Measurements from ENCODE around the gene RPTOR.
A peak's percentile ranks its signal among the peaks of the same experiment; 100 is the strongest.
"Not testable (repeated sequence)": the region's sequence is repeated elsewhere in the genome, so short reads cannot be mapped to it uniquely, and the experiment has no call there.

RPTOR gene

DNA sequence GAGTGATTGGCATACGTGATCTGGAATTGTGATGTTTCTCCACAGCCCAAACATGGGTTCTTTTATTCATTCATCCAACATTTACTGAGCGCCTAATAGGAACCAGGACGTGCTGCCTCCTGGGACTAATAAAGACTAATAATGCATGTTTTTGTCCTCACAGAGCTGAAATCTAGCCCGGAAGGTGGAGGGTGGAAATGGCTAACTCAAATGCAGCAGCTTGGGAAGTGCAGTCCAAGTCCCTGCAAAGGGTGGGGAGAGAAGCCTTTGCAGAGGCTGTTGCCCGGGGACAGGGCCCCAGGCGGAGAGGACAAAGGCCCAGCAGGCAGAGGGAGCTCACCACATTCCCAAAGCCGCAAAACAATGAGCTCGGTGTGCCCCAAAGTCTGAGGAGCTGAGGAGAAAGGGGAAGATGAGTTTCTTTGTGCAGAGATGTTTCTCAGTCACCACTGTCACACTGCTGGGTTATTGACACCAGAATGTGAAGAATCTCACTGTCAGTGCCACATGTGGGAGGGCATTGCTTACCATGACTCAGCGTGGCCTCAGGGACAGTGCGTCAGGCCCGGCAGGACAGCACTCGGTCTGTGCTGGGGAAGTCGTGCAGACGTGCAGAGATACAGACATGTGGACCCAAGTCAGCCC is 328.8 kb downstream of the RPTOR start:
- DNase-seq: peak; percentile 13 to 35

DNA sequence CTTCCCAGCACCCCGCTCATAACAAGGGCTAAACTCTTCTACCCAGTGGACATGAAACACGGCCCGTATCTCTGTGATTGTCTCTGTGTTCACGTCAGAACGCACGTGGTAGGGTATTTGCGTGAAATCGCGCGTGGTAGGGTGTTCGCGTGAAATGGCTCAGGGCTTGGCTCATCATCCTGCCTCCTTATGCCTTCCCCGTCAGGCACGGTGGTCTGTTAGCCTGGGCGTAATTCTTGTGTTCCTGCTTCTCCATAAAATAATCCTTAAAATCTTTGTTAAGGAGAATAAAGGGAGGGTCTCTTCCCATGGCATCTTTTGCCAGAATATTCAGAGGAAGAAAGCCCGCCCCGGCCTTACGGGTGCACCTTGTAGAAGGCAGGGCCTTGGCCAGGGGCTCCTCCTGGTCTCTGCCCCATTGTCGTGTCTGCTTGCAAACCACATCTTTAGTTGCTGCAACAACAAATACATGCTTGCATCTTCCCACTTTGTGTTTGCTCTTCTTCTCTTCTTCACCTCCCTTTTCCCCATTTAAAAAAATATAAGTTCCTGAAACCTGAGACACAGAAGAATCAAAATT is 330.3 kb downstream of the RPTOR start:
- no peak for DNase-seq

DNA sequence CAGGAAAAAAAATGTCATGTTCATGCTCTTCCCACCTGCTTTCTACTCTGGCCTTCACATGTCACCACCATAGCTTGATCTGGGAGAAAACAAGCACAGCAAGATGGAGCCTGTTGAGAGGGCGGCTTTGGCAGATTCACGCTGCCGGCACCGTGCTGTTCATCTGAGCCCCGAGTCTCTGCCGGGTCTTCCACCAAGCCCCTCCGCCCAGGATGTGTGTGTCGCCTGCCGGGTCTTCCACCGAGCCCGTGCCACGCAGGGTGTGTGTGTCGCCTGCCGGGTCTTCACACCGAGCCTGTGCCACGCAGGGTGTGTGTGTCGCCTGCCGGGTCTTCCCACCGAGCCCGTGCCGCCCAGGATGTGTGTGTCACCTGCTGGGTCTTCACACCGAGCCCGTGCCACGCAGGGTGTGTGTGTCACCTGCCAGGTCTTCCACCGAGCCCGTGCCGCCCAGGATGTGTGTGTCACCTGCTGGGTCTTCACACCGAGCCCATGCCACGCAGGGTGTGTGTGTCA is 330.9 kb downstream of the RPTOR start:
- not testable (repeated sequence) for DNase-seq

DNA sequence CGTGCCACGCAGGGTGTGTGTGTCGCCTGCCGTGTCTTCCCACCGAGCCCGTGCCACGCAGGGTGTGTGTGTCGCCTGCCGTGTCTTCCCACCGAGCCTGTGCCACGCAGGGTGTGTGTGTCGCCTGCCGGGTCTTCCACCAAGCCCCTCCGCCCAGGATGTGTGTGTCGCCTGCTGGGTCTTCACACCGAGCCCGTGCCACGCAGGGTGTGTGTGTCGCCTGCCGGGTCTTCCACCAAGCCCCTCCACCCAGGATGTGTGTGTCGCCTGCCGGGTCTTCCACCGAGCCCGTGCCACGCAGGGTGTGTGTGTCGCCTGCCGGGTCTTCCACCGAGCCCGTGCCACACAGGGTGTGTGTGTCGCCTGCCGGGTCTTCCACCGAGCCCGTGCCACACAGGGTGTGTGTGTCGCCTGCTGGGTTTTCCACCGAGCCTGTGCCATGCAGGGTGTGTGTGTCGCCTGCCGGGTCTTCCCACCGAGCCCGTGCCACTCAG is 331.9 kb downstream of the RPTOR start:
- DNase-seq: not testable (repeated sequence)

DNA sequence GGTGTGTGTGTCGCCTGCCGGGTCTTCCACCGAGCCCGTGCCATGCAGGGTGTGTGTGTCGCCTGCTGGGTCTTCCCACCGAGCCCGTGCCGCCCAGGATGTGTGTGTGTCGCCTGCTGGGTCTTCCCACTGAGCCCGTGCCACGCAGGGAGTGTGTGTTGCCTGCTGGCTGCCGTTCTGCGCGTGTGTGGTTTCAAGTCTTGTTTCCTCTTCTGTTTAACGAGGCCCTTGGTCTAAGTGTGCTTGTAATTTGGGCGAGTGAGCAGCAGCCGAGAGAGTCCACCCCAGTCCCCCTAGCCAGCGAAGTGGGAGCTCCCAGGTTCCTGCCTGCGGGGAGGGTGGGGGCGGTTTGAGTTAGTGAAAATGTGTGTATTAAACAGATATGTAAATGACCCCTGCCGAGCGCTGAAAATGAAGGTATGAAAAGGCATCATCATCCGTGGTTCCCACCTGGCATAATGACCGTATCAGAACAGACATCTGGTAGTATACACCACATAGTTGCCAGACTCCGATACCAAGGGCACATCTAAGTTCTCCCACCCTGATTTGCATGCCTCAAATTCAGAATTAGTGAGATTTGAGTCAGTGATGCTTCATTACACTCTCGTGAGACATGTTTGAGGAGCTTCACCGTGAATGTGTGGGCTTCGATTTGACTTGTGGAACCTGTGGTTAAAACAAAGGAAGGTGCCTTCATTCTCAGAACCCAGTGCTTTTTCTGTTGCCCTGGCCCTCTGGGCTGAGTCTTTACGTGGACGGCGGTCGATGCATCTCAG is 332.5 kb downstream of the RPTOR start:
- DNase-seq: no peak

DNA sequence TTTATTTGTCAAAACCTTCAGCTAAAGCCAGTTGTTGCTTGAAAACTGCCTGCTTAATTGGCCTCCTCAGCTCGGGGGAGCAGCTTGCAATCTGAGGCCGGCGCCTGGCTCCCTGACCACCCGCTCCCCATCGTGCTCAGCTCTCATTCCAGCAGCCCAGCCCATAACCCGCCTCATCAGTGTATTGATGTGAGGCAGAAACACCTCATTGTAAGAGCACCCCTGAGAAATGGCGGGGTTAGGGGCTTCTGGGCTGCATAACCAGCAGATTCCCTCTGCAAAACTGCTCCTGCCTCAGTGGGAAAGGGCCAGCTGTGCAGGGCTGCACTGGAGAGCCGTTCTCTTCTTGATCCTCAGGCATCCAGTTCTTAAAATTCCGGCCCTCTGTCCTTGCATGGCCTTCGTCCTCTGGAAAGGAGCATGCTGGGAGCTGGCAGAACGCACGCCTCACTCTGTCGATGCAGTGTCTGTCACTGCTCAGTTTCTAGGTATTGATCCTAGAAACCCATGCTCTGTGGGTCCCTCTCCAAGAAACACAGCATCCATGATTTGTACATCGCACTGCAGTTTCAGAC is 333.2 kb downstream of the RPTOR start:
- no peak for DNase-seq

DNA sequence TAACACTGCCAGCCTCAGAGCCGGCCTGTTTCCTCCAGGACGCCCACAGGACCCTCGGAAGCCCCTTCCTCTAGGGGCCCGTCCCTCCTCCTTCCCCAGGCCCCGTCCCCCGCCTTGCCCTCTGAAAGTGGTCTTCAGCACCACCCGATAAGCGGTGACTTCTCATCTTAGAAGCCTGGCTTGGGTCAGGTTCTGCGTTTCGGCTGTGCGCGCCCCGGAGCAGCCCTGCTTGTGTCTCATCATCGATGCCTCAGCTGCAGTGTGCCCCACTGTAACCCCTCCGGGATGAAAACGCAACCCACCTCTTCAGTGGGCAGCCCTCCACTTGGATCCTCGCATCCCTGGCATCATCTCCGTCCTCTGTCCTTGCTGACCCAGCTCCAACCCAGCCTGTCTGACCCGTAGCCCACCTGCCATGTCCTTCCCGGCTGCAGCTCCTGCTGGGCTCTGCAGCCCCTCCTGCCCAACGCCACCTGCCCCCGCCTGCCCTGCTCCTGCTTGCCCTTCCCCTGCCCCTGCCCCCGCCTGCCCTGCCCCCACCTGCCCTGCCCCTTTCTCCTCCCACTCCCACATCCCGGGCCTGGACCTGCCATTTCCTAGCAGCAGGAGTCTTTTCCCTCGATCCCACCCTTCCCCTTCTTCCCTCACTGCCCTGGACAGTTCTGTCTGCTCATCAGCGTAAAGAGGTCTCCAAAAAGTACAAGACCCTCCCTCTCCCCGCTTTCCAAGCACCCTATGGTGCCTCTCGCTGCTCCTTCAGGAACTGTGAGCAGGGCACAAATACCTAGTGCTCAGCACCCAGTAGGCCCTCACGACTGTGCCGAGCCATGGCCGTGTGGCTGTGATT is 334.5 kb downstream of the RPTOR start:
- DNase-seq: no peak

DNA sequence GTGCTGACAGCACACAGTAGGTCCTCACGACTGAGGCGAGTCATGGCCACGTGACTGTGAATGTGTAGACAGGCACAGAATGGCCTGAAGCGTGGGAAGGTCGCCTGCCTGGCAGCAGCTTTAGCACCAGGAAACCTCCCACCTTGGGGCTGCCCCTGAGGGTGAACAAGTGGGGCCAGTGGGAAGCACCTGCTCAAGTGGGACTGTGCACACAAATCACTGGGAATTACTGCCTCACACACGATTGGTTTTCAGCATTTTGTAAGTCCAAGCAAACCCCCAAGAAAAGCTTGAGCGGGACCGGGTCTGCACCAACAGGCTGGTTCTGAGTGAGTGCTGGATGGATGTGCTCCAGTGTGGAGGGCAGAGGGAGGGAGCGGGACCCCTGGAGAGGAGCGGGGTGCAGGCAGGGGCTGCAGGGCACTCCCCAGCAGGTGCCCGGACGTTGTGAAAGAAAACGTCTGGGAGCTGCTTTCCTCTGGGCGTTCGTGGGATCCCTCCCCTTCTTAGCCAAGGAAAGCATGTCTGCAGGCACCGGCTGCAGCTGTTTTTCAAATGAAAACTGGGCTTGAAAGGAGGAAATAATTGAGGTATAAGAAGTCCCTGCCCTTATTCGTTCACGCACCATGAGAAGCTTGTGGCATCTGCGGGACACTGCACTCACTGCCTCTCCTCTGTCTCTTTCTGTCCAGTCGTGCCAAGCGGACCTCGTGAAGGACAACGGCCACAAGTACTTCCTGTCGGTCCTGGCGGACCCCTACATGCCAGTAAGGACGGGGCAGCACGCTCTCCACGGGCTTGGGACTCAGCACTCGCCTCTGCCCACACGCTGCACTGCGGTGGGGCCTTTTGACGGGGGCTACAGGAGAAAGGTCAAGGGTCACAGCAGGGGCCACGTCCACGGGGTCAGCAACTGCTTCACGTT is 335.3 kb downstream of the RPTOR start:
- no peak for DNase-seq

DNA sequence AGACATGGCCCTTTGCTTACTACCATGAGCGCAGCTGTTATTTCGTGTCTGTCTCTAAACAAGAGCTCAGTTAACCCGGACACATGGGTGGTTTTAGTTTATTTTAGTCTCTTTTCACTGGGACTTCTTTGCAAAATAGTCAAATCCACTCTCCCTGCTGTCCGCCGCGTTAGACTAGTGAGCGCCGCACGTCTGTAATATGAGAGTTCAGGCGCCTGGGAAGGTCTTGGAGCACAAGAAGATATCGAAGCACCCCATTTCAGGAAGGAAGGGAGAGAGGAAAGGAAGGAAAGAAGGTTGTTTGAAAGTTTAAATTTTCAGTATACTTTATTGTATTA is 336.0 kb downstream of the RPTOR start:
- DNase-seq: no peak

DNA sequence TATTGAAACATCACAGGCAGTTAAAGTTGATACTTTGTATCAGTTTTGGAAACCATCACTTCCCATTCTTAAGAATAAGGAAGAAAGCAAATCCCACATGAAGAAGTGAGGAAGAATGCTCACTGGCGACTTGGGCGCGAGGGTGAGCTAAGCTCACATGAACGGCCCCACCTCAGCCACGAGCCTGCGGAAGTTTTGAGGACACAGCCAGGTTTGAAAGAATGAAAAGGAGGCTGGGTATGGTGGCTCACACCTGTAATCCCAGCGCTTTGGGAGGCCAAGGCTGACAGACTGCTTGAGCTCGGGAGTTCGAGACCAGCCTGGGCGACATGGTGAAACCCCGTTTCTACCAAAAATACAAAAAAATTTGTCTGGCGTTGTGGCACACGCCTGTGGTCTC is 336.7 kb downstream of the RPTOR start:
- DNase-seq: no peak

DNA sequence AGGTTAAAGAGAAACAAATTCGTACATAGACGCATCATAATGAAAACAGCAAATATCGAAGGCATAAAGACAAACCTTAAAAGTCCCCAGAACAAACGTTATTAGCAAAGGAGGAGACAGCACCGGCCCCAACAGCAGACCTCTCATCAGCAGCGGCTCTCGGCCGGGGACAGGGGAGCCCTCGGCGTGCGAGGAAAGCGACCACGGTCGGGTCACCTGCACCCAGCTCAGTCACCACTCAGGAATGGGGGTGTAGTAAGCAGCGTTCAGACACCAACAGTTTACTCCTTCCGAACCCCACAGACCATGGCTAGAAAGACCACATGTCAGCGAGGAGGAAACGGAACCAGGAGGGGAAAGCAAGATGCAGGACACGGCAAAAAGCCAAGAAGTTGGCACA is 337.7 kb downstream of the RPTOR start:
- no peak for DNase-seq

DNA sequence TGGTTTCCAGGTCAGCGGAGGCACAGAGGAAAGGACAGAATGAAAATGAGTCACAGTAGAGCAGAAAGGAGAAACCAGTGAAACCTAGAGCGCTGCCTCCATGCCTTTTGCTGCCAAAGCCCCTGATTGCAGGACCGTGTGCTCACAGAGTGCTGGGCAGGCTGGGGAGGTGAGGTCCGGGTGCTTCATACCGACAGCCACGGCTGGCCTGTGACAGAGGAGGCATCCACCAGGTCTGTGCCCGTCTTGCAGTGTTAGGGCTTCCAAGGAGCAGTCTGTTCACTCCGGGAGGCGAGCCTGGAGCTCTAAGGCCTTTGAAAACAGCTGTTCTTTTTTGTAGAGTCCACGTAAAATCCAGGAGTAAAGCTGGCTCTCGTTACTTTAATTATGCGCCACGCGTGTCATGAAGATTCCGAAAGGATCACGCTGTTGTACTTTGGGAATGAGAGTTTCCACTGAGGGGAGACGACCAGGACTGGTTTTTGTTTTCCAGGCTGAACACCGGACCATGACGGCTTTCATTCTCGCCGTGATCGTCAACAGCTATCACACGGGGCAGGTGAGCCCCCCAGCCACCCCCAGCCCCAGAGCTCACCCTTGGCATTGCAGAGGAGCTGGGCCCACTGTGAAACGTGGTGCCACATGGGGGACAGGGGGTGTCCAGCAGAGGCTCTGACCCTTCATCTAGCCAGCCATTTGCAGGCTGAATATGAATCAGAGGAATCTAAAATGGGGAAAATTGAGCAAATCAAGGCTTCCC is 338.5 kb downstream of the RPTOR start:
- no peak for DNase-seq

DNA sequence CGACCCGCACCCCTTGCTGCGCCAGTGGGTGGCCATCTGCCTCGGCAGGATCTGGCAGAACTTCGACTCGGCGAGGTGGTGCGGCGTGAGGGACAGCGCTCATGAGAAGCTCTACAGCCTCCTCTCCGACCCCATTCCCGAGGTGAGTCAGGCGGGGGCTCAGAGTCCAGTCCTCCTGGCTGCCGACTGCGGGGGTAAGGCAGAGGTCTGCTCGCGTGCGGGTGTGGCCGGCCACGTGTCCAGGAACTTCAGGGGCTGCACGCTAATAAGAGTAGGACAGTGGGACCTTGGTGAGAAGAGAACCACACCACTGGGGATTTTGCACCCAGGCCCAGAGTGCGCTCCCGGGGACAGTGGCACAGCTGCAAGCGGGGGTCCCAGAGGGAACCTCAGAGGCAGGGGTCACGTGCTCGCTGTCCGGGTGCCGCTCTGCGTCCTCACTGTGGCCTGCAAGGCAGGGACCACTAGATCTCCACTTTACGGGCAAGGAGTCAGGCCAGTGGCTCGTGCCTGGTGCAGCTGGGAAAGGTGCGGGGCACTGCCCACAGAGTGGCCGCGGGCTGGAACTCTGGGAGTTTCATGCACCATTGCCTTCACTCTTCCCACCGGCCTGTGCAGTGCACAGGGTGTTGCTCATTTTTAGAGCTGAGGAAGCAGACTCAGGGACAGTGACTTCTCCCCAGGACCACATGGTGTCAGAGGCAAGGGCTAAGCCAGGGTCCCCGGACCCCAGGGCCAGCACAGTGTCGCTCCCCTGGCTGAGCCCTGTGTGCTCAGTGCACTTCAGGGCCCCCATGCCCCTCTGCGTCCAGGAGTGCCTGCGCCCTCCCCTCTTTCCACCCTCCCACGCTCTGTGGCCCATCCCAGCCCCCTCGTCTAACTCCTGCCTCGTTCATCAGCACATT is 339.4 kb downstream of the RPTOR start:
- DNase-seq: no peak

DNA sequence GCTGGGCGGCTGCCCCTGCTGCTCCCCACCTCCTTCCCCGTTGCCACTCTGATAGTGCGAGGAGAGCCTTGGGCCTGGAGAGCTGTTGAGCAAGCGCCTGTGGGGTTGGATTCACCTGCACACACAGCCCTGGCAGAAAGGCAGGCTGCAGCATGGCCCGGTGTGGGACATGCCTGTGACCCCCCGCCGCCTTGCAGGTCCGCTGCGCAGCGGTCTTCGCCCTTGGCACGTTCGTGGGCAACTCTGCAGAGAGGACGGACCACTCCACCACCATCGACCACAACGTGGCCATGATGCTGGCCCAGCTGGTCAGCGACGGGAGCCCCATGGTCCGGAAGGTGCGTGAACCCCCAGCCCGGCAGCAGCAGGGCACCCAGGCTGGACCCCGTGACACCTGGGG is 340.2 kb downstream of the RPTOR start:
- DNase-seq: no peak

DNA sequence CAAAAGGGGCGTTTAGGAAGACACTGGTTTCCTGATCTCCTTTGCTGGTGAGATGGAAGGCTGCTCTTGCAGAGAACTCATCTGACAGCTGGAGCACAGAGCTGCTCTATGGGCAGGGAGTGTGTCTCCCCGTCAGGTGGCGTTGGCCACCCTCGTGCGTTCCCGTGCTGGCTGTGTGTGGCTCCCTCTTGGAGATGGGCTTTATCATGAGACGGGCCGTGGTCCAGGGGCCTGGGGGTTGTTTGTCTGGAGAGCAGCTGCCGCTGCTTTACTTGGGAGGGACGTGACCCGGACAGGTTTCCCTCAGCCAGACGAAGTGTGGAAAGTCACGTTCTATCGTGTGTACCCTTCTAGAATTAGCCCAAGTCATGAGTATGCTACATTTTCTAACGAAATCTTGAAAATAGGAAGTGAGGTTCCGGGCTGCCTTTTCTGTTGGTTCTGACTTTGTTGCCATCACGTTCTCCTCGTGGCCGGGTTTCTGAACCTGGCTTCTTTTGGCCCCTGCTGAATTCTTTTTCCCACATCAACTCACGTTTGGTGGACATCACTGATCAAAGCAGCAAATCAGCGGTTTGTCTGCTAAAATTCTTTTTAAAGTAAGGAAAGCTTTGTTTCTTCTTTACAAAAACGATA is 341.4 kb downstream of the RPTOR start:
- DNase-seq: no peak

DNA sequence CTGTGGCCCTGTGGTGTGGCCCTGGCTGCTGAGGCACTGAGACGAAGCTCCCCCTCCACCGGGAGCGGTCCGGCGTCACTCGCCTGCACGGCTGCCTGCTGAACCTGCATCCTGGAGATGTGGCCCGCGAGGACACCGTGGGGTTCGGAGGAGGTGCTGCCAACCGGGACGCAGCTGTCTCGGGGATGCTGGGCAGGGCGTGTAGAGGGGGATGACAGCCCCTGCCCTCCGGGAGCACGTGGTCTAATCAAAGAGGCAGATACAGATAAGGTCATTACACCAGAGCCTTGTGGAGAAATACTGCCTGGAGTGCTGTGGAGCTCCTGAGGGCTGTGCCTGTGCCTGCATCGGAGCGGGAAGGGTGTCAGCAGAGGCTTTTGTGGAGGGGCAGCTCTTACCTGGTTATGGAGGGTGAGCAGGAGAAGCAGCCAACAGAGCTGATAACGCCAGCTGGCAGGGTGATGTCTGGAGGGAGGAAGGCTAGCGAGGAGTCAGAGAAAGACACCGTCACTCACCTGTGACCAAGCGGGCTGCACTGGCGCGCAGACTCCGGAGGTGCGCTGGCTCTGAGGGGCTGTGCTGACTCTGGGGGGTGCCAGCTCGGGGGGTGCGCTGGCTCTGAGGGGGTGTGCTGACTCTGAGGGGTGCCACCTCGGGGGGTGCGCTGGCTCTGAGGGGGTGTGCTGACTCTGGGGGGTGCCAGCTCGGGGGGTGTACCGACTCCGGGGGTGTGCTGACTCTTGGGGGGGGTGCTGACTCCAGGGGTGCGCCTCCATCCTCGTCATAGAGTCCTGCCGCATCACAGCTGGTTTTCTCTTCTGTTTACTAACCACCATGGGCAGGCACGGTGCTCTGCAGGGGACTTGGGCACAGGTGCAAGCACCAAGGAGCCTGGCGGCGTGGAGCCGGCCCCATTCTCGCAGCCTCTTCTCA is 342.3 kb downstream of the RPTOR start:
- DNase-seq: no peak

DNA sequence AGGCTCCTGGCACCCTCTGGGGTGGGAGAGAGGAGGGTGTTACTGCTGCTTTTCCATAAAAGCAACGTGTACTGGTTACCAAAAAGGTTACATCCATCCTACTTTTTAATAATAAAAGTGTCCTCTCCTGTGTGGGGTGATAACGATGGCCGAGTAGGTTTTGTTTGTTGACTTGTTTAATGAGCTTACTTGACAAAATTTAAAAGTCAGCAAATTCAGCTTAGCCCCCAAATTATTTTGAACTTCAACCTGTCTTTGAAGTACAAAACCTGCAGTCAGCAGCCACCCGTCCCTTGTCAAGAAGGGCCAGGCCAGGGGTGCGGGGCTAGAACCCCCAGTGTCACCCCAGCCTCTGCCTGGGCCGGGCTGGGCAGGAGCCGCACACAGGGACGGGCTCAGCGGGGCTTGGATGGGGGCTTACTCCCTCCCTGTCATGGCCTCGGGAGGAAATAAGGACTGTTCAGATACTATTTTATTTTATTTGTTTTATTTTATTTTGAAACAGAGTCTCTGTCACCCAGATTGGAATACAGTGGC is 343.1 kb downstream of the RPTOR start:
- DNase-seq: no peak
